ENCODE data around the gene MDP1. TPM values are rescaled to one million over a fixed set of nuclear protein-coding genes. Genes with fewer than 3 reads are reported as not detected.

Gene MDP1
- polyA plus RNA-seq, 1 experiment = 19.3 TPM

- no peak for DNase-seq (ENCODE audit: low read depth)
- H3K27me3 ChIP-seq (ENCODE audit: control insufficient read depth, insufficient read depth, low read length) = no peaks in the 10 kb centered on the region
- H3K36me3 ChIP-seq (ENCODE audit: control insufficient read depth, insufficient read depth, low read length) = peaks cover 4% of the 10 kb centered on the region
- ChIA-PET CTCF (interaction anchor here (0.8 to 1.6 kb wide), 4 partner anchors 9 to 64 kb away, joined by 3 to 15 read pairs (median 4); partner anchors contain the start of genes RABGGTA and TINF2), POLR2A (no interaction called here)
- peak within 1 kb of the TSS; percentile 62 for H3K4me3 ChIP-seq (ENCODE audit: low read depth, low read length)
- no peak for TF ChIP-seq CTCF (IDR thresholded peaks at IDR 0.05; ENCODE audit: insufficient read depth, low read depth, low read length)
Observed at GRCh38 chr14:24232645-24233537, 17.0 kb upstream of the MDP1 start, which contains the start of gene GMPR2. TSS of gene GMPR2 (plus strand) at chr14:24232929. CDS start at chr14:24233254, 325 bp downstream.

GRCh38 chr14:24232121-24232644 lies 16.3 kb upstream of the MDP1 start, which contains the start of gene NEDD8:
TSS of gene NEDD8 (minus strand) at chr14:24232367. CDS start at chr14:24232267, 100 bp downstream.
- POLR2A ChIA-PET = no interaction called here
- no peak for TF ChIP-seq CTCF (IDR thresholded peaks at IDR 0.05; ENCODE audit: insufficient read depth, low read depth, low read length)
- Histone ChIP-seq H3K36me3 (ENCODE audit: control insufficient read depth, insufficient read depth, low read length) (peaks cover 3% of the 10 kb centered on the region), H3K27me3 (ENCODE audit: control insufficient read depth, insufficient read depth, low read length) (no peaks in the 10 kb centered on the region), H3K4me3 (ENCODE audit: low read depth, low read length) (peak within 1 kb of the TSS; percentile 62)
- CTCF ChIA-PET = interaction anchor here (0.8 to 1.3 kb wide), 2 partner anchors 39 to 65 kb away, joined by 3 read pairs; partner anchors contain the start of gene RABGGTA
- DNase-seq (ENCODE audit: low read depth) = peak; percentile 79

GRCh38 chr14:24231263-24232120 lies 15.6 kb upstream of the MDP1 start:
- POLR2A ChIA-PET = no interaction called here
- CTCF ChIA-PET = no interaction called here

GRCh38 chr14:24228902-24229301 lies 13.0 kb upstream of the MDP1 start:
- ChIA-PET POLR2A (no interaction called here), CTCF (interaction anchor here (1.0 to 1.3 kb wide), 3 partner anchors 9 to 13 kb away, joined by 4 to 8 read pairs (median 5); partner anchors contain the start of genes MDP1 and TINF2)
- no peak for TF ChIP-seq CTCF (IDR thresholded peaks at IDR 0.05; ENCODE audit: insufficient read depth, low read depth, low read length)
- Histone ChIP-seq H3K36me3 (ENCODE audit: control insufficient read depth, insufficient read depth, low read length) (no peaks in the 10 kb centered on the region; the same call in 1 of the 2 replicates), H3K27me3 (ENCODE audit: control insufficient read depth, insufficient read depth, low read length) (no peaks in the 10 kb centered on the region), H3K4me3 (ENCODE audit: low read depth, low read length) (no peak overlapping the region)
- no peak for DNase-seq (ENCODE audit: low read depth)

More at GRCh38 chr14:24231263-24232120, 15.6 kb upstream of the MDP1 start:
- Histone ChIP-seq H3K36me3 (ENCODE audit: control insufficient read depth, insufficient read depth, low read length) (peaks cover under 1% of the 10 kb centered on the region; the same call in 1 of the 2 replicates), H3K4me3 (ENCODE audit: low read depth, low read length) (peak overlapping the region; percentile 62), H3K27me3 (ENCODE audit: control insufficient read depth, insufficient read depth, low read length) (no peaks in the 10 kb centered on the region)
- no peak for DNase-seq (ENCODE audit: low read depth)
- no peak for TF ChIP-seq CTCF (IDR thresholded peaks at IDR 0.05; ENCODE audit: insufficient read depth, low read depth, low read length)
